OCI-LY1 (cell line): ENCODE measurements around the gene GSTM1.
A peak's percentile ranks its signal among the peaks of the same experiment; 100 is the strongest.

ENCODE experiments used
- H2AFZ ChIP-seq: fragments of 200-600 bp; sonication (generic), shearing (Covaris generic); 2 replicates; pipeline ENCODE4 v1.6.0; 2014; ENCODE audit warnings: antibody characterized with exemption, mild to moderate bottlenecking, low read length
- H3F3A ChIP-seq: fragments of 200-600 bp; sonication (generic), shearing (Covaris generic); 2 replicates; pipeline ENCODE4 v1.6.0; 2014; ENCODE audit warnings: mild to moderate bottlenecking, antibody characterized with exemption, low read length, moderate library complexity; ENCODE audit not compliant: insufficient read depth
- H3K27ac ChIP-seq: fragments of 200-600 bp; sonication (generic); 2 replicates; pipeline ENCODE4 v1.5.1; 2014; ENCODE audit warnings: low read length, mixed run types, mild to moderate bottlenecking, low read depth; ENCODE audit not compliant: poor library complexity, severe bottlenecking
- H3K27me3 ChIP-seq: fragments of 200-600 bp; sonication (generic); 2 replicates; pipeline ENCODE4 v1.6.0; 2014; ENCODE audit warnings: antibody characterized with exemption, mild to moderate bottlenecking, low read length, moderate library complexity; ENCODE audit not compliant: insufficient read depth
- H3K36me3 ChIP-seq: fragments of 200-600 bp; sonication (generic); 2 replicates; pipeline ENCODE4 v1.6.1; 2014; ENCODE audit warnings: mild to moderate bottlenecking, antibody characterized with exemption, low read length, moderate library complexity, mixed read lengths; ENCODE audit not compliant: insufficient read depth
- H3K4me1 ChIP-seq: fragments of 200-600 bp; sonication (generic); 2 replicates; pipeline ENCODE4 v1.5.1; 2014; ENCODE audit warnings: mild to moderate bottlenecking, low read length, moderate library complexity; ENCODE audit not compliant: insufficient read depth, severe bottlenecking
- H3K4me2 ChIP-seq: fragments of 200-600 bp; sonication (generic), shearing (Covaris generic); 2 replicates; pipeline ENCODE4 v1.6.1; 2014; ENCODE audit warnings: low read length
- H3K4me3 ChIP-seq: fragments of 200-600 bp; sonication (generic); 2 replicates; pipeline ENCODE4 v1.5.1; 2014; ENCODE audit warnings: low read length, low read depth, mild to moderate bottlenecking, mixed read lengths; ENCODE audit not compliant: poor library complexity, severe bottlenecking
- H3K79me2 ChIP-seq: fragments of 200-600 bp; shearing (Covaris generic); 2 replicates; pipeline ENCODE4 v1.6.1; 2016; ENCODE audit warnings: mixed run types, low read length, mixed read lengths; ENCODE audit not compliant: insufficient read depth
- H3K9ac ChIP-seq: fragments of 200-600 bp; sonication (generic), shearing (Covaris generic); 2 replicates; pipeline ENCODE4 v1.6.1; 2014; ENCODE audit warnings: mild to moderate bottlenecking, low read length, mixed read lengths
- H3K9me2 ChIP-seq: fragments of 200-600 bp; sonication (generic), shearing (Covaris generic); 2 replicates; pipeline ENCODE4 v1.6.1; 2014; ENCODE audit warnings: low read depth, mild to moderate bottlenecking, low read length, mixed read lengths
- H3K9me3 ChIP-seq: fragments of 200-600 bp; shearing (Covaris generic); 2 replicates; pipeline ENCODE4 v1.6.1; 2014; ENCODE audit warnings: low read length, mixed read lengths
- H4K20me1 ChIP-seq: fragments of 200-600 bp; sonication (generic), shearing (Covaris generic); 2 replicates; pipeline ENCODE4 v1.6.0; 2016; ENCODE audit warnings: mild to moderate bottlenecking, low read length; ENCODE audit not compliant: insufficient read depth
- EZH2 ChIP-seq: fragments of 200-600 bp; sonication (generic), shearing (Covaris generic); IDR thresholded peaks from 2 replicates; pipeline ENCODE4 v1.8.0; 2017; ENCODE audit warnings: borderline replicate concordance, mixed run types, mild to moderate bottlenecking, antibody characterized with exemption, low read length, moderate library complexity, mixed read lengths
- TF ChIP-seq, protein P1 (sequence below): fragments of 200-600 bp; sonication (generic), shearing (Covaris generic); IDR thresholded peaks from 2 replicates; pipeline ENCODE4 v1.5.1; 2017; ENCODE audit warnings: mild to moderate bottlenecking, antibody characterized with exemption, low read length, moderate library complexity, mixed read lengths

The GSTM1 gene

DNA sequence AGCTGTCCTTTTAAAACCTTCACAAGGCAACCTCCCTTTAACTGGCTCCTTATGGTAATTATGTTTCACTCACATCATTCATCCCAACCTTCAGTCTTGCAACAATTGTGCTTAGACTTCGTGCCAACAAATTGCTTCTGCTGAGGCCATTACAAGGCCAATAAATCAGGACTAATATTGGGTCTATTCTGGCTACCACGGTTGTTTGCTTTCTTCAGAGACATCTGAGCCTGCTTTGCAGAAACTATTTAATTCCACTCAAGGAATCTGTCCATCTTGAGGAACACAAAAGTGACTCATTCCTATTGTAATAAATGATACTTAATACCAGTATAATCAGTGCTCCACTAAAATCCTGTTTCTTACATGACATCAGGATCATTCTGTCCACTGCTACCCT is 34.3 kb upstream of the GSTM1 start:
- H3K9ac ChIP-seq: no peak overlapping the region
- no peak overlapping the region for H3K27ac ChIP-seq
- H3K36me3 ChIP-seq: no peaks in the 10 kb centered on the region
- peaks cover 20% of the 10 kb centered on the region for H3K4me1 ChIP-seq
- H3K27me3 ChIP-seq: 0 out of 2 replicates have a peak, but pooled peaks cover 8% of the 10 kb centered on the region
- H3K9me2 ChIP-seq: no peaks in the 10 kb centered on the region
- no peaks in the 10 kb centered on the region for H4K20me1 ChIP-seq
- 0 out of 2 replicates have a peak, but pooled peaks cover 3% of the 10 kb centered on the region for H3F3A ChIP-seq
- no peaks in the 10 kb centered on the region for H3K79me2 ChIP-seq
- TF ChIP-seq, protein P1, sequence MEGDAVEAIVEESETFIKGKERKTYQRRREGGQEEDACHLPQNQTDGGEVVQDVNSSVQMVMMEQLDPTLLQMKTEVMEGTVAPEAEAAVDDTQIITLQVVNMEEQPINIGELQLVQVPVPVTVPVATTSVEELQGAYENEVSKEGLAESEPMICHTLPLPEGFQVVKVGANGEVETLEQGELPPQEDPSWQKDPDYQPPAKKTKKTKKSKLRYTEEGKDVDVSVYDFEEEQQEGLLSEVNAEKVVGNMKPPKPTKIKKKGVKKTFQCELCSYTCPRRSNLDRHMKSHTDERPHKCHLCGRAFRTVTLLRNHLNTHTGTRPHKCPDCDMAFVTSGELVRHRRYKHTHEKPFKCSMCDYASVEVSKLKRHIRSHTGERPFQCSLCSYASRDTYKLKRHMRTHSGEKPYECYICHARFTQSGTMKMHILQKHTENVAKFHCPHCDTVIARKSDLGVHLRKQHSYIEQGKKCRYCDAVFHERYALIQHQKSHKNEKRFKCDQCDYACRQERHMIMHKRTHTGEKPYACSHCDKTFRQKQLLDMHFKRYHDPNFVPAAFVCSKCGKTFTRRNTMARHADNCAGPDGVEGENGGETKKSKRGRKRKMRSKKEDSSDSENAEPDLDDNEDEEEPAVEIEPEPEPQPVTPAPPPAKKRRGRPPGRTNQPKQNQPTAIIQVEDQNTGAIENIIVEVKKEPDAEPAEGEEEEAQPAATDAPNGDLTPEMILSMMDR: no peak
- TF ChIP-seq EZH2: no peak
- no peak overlapping the region for H3K4me3 ChIP-seq
- no peak overlapping the region for H3K4me2 ChIP-seq
- H3K9me3 ChIP-seq: no peaks in the 10 kb centered on the region
- no peak overlapping the region for H2AFZ ChIP-seq

DNA sequence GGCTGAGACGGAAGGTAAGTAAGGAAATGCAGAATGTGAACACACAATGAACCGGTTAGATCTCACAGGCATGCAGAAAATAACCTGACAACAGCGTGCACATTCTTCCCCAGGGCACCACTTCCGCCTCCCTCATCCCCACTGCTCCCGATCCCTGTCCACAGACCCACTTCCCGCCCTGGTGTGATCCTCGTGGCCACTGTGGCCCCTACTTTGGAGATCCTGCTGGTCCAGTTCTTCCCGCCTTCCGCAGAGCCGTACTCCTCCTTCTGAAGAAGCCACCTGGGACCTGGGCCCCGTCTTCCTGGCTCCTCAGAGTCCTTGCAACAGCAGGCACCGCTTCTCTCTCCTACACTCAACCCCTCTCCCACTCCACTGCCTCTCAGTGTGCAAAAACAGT is 33.1 kb upstream of the GSTM1 start:
- no peaks in the 10 kb centered on the region for H3K9me3 ChIP-seq
- H2AFZ ChIP-seq: no peak overlapping the region
- H3F3A ChIP-seq: 0 out of 2 replicates have a peak, but pooled peaks cover 3% of the 10 kb centered on the region
- H3K4me1 ChIP-seq: peaks cover 16% of the 10 kb centered on the region
- H3K27ac ChIP-seq: no peak overlapping the region
- no peaks in the 10 kb centered on the region for H3K79me2 ChIP-seq
- TF ChIP-seq EZH2: no peak
- TF ChIP-seq, protein P1: no peak
- H3K4me2 ChIP-seq: no peak overlapping the region
- 0 out of 2 replicates have a peak, but pooled peaks cover 8% of the 10 kb centered on the region for H3K27me3 ChIP-seq
- H4K20me1 ChIP-seq: no peaks in the 10 kb centered on the region
- H3K9ac ChIP-seq: no peak overlapping the region
- no peaks in the 10 kb centered on the region for H3K9me2 ChIP-seq
- no peak overlapping the region for H3K4me3 ChIP-seq
- no peaks in the 10 kb centered on the region for H3K36me3 ChIP-seq

DNA sequence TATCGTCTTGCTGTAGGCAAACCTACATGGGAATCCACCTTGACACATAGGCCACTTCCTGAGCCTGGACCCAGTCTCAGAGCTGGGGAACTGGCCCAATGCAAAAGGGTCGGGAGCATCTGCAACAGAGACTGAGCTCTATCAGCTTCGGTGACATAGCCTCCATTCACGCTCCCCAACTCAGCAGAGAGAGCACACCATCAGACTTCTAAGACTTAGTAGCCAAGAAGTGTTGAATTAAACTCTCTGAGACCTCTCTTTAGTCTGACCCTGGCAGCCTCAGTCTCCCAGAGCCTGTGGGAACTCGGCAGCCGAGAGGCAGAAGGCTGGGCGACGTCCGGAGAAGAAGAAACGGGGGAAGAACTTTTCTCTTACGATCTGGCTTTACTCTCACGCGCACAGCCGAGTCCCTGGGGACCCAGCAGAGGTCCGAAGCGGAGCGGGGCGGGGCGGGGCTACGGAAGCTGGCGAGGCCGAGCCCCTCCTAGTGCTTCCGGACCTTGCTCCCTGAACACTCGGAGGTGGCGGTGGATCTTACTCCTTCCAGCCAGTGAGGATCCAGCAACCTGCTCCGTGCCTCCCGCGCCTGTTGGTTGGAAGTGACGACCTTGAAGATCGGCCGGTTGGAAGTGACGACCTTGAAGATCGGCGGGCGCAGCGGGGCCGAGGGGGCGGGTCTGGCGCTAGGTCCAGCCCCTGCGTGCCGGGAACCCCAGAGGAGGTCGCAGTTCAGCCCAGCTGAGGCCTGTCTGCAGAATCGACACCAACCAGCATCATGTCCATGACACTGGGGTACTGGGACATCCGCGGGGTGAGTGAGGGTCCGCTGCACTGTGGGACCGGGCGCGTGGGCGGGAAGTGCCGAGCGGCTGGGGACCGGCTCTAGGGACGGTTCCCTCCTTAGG is 31.8 kb upstream of the GSTM1 start, which contains the start of gene GSTM4:
Gene GSTM4, plus strand, starts transcription at position 485 of the 905 bp plus-strand sequence. Its CDS starts 291 bp downstream, at position 776.
- H3K9ac ChIP-seq: peak within 1 kb of the TSS; percentile 66
- H4K20me1 ChIP-seq: no peaks in the 10 kb centered on the region
- H3K4me2 ChIP-seq: peak within 1 kb of the TSS; percentile 77
- no peak within 1 kb of the TSS for H3K27ac ChIP-seq
- H3K27me3 ChIP-seq: 0 out of 2 replicates have a peak, but pooled peaks cover 8% of the 10 kb centered on the region
- H2AFZ ChIP-seq: 0 out of 2 replicates have a peak within 1 kb of the TSS, but pooled peaks have one; percentile 4
- no peaks in the 10 kb centered on the region for H3K9me3 ChIP-seq
- H3K4me1 ChIP-seq: peaks cover 13% of the 10 kb centered on the region
- peak within 1 kb of the TSS; percentile 68 for H3K4me3 ChIP-seq
- H3K79me2 ChIP-seq: no peaks in the 10 kb centered on the region
- H3K9me2 ChIP-seq: no peaks in the 10 kb centered on the region
- H3F3A ChIP-seq: no peaks in the 10 kb centered on the region
- TF ChIP-seq, protein P1: peak; percentile 9; the same call in 1 of the 2 replicates
- no peak for TF ChIP-seq EZH2
- no peaks in the 10 kb centered on the region for H3K36me3 ChIP-seq
